HCT116 (cell line): ENCODE results near the gene FMN2. TPM values are rescaled to one million over a fixed set of nuclear protein-coding genes. Genes with fewer than 3 reads are reported as not detected.

Source experiments
- ATAC-seq: fragments of 200-7000 bp; cut with Tn5 transposase; 2 replicates; pipeline ENCODE4 v1.9.1; 2020; ENCODE audit warnings: mild to moderate bottlenecking, moderate library complexity
- BruUV-seq: library from RNA; stranded (reverse); fragments of 400-500 nt; replicated peaks from 2 replicates; lab custom pipeline; 2021; lab: Mats Ljungman, UMichigan
- CTCF ChIA-PET: fragments of 300-600 bp; sonication (Branson Sonifier 250); formaldehyde crosslinking; loops from one replicate; lab custom pipeline; 2021; ENCODE audit warnings: antibody characterized with exemption; lab: Charles Lee
- POLR2A ChIA-PET: fragments of 300-600, 350-600 bp; sonication (Branson Sonifier 250); formaldehyde crosslinking; loops from one replicate; lab custom pipeline; 2021; ENCODE audit warnings: antibody characterized with exemption; lab: Charles Lee
- RAD21 ChIA-PET, 2 experiments: fragments of 300-600 bp; sonication (Branson Sonifier 250); formaldehyde crosslinking; loops; one replicate each; lab custom pipeline; 2023; ENCODE audit warnings: low total read pairs in 2 of 2; ENCODE audit not compliant: uncharacterized antibody in 2 of 2, unreplicated experiment in 2 of 2, low non-redundant PET in 1 of 2; lab: Charles Lee
- DNase-seq: peaks from one replicate; pipeline ENCODE4 v3.0.0-alpha.2; 2010; ENCODE audit warnings: low read depth, low spot score
- H2AFZ ChIP-seq: fragments of 200-600 bp; shearing (Covaris generic), sonication (generic); 2 replicates; pipeline ENCODE4 v1.6.1; 2017; ENCODE audit warnings: low read depth, mixed run types, mixed read lengths, antibody characterized with exemption, low read length; ENCODE audit not compliant: poor library complexity, severe bottlenecking
- H3K27ac ChIP-seq: 2 replicates; pipeline ENCODE4 v1.5.1; 2012; ENCODE audit warnings: low read depth, low read length
- H3K27me3 ChIP-seq: fragments of 200-600 bp; sonication (generic); 2 replicates; pipeline ENCODE4 v1.6.1; 2016; ENCODE audit warnings: mixed run types, low read length, mixed read lengths; ENCODE audit not compliant: insufficient read depth
- H3K36me3 ChIP-seq, 2 experiments: fragments of 200-500 bp in 1 of 2; fragments of 200-600 bp in 1 of 2; sonication (Bioruptor generic) in 1 of 2; sonication (generic) in 1 of 2; 2 replicates each; pipeline versions ENCODE4 v1.5.1 to v1.6.1; 2014 to 2016; ENCODE audit warnings: low read length in 2 of 2, inconsistent platforms in 1 of 2, mixed read lengths in 1 of 2, mixed run types in 1 of 2; ENCODE audit not compliant: insufficient read depth in 2 of 2, control insufficient read depth in 1 of 2
- H3K4me1 ChIP-seq, 2 experiments: fragments of 200-600 bp in 1 of 2; sonication (generic) in 1 of 2; 2 replicates each; pipeline versions ENCODE4 v1.5.1 to v1.6.1; 2012 to 2017; ENCODE audit warnings: low read length in 2 of 2, inconsistent platforms in 1 of 2, mild to moderate bottlenecking in 1 of 2, mixed read lengths in 1 of 2, mixed run types in 1 of 2, moderate library complexity in 1 of 2; ENCODE audit not compliant: insufficient read depth in 2 of 2, control insufficient read depth in 1 of 2
- H3K4me2 ChIP-seq: fragments of 200-600 bp; sonication (generic); 2 replicates; pipeline ENCODE4 v1.6.1; 2017; ENCODE audit warnings: mixed run types, low read length, mixed read lengths
- H3K4me3 ChIP-seq, 2 experiments: fragments of 200-600 bp in 1 of 2; sonication (generic) in 1 of 2; replicated peaks in 1 of 2; 2 replicates each; pipeline ENCODE4 v1.5.1; 2011 to 2016; ENCODE audit warnings: low read length in 2 of 2, control low read depth in 1 of 2, low read depth in 1 of 2, mild to moderate bottlenecking in 1 of 2, mixed read lengths in 1 of 2, mixed run types in 1 of 2
- H3K79me2 ChIP-seq: fragments of 200-600 bp; sonication (generic); 2 replicates; pipeline ENCODE4 v1.6.1; 2017; ENCODE audit warnings: mild to moderate bottlenecking, mixed run types, low read length, moderate library complexity, mixed read lengths; ENCODE audit not compliant: insufficient read depth
- H3K9ac ChIP-seq: fragments of 200-600 bp; sonication (generic); 2 replicates; pipeline ENCODE4 v1.6.1; 2016; ENCODE audit warnings: low read length, mixed read lengths
- H3K9me2 ChIP-seq: fragments of 200-600 bp; sonication (generic), shearing (Covaris generic); 2 replicates; pipeline ENCODE4 v1.6.1; 2017; ENCODE audit warnings: mixed run types, mild to moderate bottlenecking, moderate library complexity; ENCODE audit not compliant: insufficient read depth
- H3K9me3 ChIP-seq, 2 experiments: fragments of 200-500 bp in 1 of 2; fragments of 200-600 bp in 1 of 2; sonication (Bioruptor generic) in 1 of 2; sonication (generic) in 1 of 2; 2 replicates each; pipeline ENCODE4 v1.6.1; 2014 to 2017; ENCODE audit warnings: low read length in 2 of 2, mixed read lengths in 2 of 2, inconsistent platforms in 1 of 2, low read depth in 1 of 2, mild to moderate bottlenecking in 1 of 2, mixed run types in 1 of 2, moderate library complexity in 1 of 2; ENCODE audit not compliant: control insufficient read depth in 1 of 2, insufficient read depth in 1 of 2
- H4K20me1 ChIP-seq: fragments of 200-600 bp; sonication (generic), shearing (Covaris generic); 2 replicates; pipeline ENCODE4 v1.6.1; 2017; ENCODE audit warnings: mixed run types, mild to moderate bottlenecking, moderate library complexity; ENCODE audit not compliant: insufficient read depth
- CBX3 ChIP-seq: IDR thresholded peaks from 2 replicates; pipeline ENCODE4 v1.6.1; 2012; ENCODE audit warnings: low read depth
- CTCF ChIP-seq, 3 experiments: fragments of 200-600 bp in 1 of 3; sonication (generic) in 1 of 3; IDR thresholded peaks in 2 of 3; conservative IDR thresholded peaks in 1 of 3; 2 replicates each; pipeline ENCODE4 v1.5.1; 2012 to 2017; ENCODE audit warnings: low read depth in 2 of 3, low read length in 2 of 3, antibody characterized with exemption in 1 of 3, borderline replicate concordance in 1 of 3, control low read depth in 1 of 3, mild to moderate bottlenecking in 1 of 3, mixed read lengths in 1 of 3, mixed run types in 1 of 3, moderate library complexity in 1 of 3; ENCODE audit not compliant: insufficient read depth in 1 of 3
- ELF1 ChIP-seq: IDR thresholded peaks from 2 replicates; pipeline ENCODE4 v1.6.1; 2012; ENCODE audit warnings: low read depth, borderline replicate concordance
- EZH2 ChIP-seq: fragments of 200-600 bp; sonication (generic); IDR thresholded peaks from 2 replicates; pipeline ENCODE4 v1.6.1; 2017; ENCODE audit warnings: antibody characterized with exemption, mixed run types
- EZH2phosphoT487 ChIP-seq: fragments of 200-600 bp; IDR thresholded peaks from 2 replicates; pipeline ENCODE4 v1.6.1; 2018; ENCODE audit warnings: antibody characterized with exemption, borderline replicate concordance
- JUND ChIP-seq: IDR thresholded peaks from 2 replicates; pipeline ENCODE4 v1.6.1; 2012
- REST ChIP-seq: IDR thresholded peaks from 2 replicates; pipeline ENCODE4 v1.6.1; 2012; ENCODE audit warnings: low read depth
- SRF ChIP-seq: IDR thresholded peaks from 2 replicates; pipeline ENCODE4 v1.6.1; 2012; ENCODE audit warnings: low read depth
- intact Hi-C: fragments of 100-400 bp; cut with micrococcal nuclease; formaldehyde crosslinking; loops from 2 replicates; pipeline ENCODE4 v1.10.0; 2022
- total RNA-seq: library from RNA; stranded (reverse); gene quantifications from one replicate; pipeline ENCODE4 v1.2.1, GENCODE V29; 2021; ENCODE audit not compliant: unreplicated experiment

The FMN2 gene
- total RNA-seq, 1 experiment from 2014 or later, result not detected

GRCh38 chr1:240155605-240156004 lies 63.9 kb downstream of the FMN2 start:
- H3K4me2 ChIP-seq, result no peak overlapping the region
- no peaks in the 10 kb centered on the region for H3K9me2 ChIP-seq
- RAD21 ChIA-PET, result no interaction called here
- ATAC-seq (no peak), DNase-seq (no peak)
- no peaks in the 10 kb centered on the region for H3K79me2 ChIP-seq
- POLR2A ChIA-PET, result no interaction called here
- no peak overlapping the region for H3K9ac ChIP-seq
- intact Hi-C loops, result no loop called here
- CTCF ChIA-PET, result no interaction called here
- no peak for TF ChIP-seq CTCF (IDR thresholded peaks at IDR 0.05 in 2 of 3, conservative IDR thresholded peaks at IDR 0.05 in 1 of 3; ENCODE audit: borderline replicate concordance in 1 of 3, insufficient read depth in 1 of 3, low read depth in 2 of 3, low read length in 2 of 3)
- TF ChIP-seq REST, result no peak
- TF ChIP-seq EZH2phosphoT487, result no peak
- TF ChIP-seq EZH2, result no peak
- TF ChIP-seq SRF, result no peak
- TF ChIP-seq ELF1, result no peak
- no peak for TF ChIP-seq CBX3
- no peak for TF ChIP-seq JUND
- H3K4me1 ChIP-seq, result no peaks in the 10 kb centered on the region; a peak in 1 of 4 replicates
- no peak overlapping the region for H2AFZ ChIP-seq
- no peak overlapping the region for H3K4me3 ChIP-seq
- H3K36me3 ChIP-seq, result no peaks in the 10 kb centered on the region
- H3K27ac ChIP-seq, result no peak overlapping the region
- peaks cover 0 to 17% of the 10 kb centered on the region in 2 experiments; a peak in 2 of 4 replicates for H3K9me3 ChIP-seq
- no peaks in the 10 kb centered on the region for H4K20me1 ChIP-seq
- no TSS peak for BruUV-seq
- H3K27me3 ChIP-seq, result no peaks in the 10 kb centered on the region
